ENCODE results near the gene PALS2. TPM values are rescaled to one million over a fixed set of nuclear protein-coding genes. Genes with fewer than 3 reads are reported as not detected.

The PALS2 gene
- total RNA-seq, result 21.9 and 25.2 TPM in 2 replicates

GRCh38 chr7:24572997-24573553 is at the start of gene PALS2:
TSS of gene PALS2 (plus strand) at chr7:24573452. CDS start at chr7:24623668, 50,216 bp downstream.

Small RNA genes within 50 kb of the gene (small RNA-seq; reads per million reads assigned to genes)
- gene RNU6-1103P (not detected), gene SUMO2P14 (not detected)

Other genes with a start within 250 kb of the PALS2 start
- gene GSDME, start 184.0 kb downstream of the PALS2 start, total RNA-seq, result 13.1 and 17.1 TPM in 2 replicates